Activated CD8-positive, alpha-beta memory T cell treated with anti-CD3 and anti-CD28 coated beads for 48 hours (primary cell): Measurements from ENCODE around the gene RUFY3.
"Not testable (repeated sequence)": the region's sequence is repeated elsewhere in the genome, so short reads cannot be mapped to it uniquely, and the experiment has no call there.

ENCODE experiments used
- DNase-seq, 3 experiments: peaks; one replicate each; pipeline ENCODE4 v3.0.0-alpha.2; 2020; ENCODE audit warnings: low read depth in 2 of 3, low spot score in 2 of 3

The RUFY3 gene

DNA sequence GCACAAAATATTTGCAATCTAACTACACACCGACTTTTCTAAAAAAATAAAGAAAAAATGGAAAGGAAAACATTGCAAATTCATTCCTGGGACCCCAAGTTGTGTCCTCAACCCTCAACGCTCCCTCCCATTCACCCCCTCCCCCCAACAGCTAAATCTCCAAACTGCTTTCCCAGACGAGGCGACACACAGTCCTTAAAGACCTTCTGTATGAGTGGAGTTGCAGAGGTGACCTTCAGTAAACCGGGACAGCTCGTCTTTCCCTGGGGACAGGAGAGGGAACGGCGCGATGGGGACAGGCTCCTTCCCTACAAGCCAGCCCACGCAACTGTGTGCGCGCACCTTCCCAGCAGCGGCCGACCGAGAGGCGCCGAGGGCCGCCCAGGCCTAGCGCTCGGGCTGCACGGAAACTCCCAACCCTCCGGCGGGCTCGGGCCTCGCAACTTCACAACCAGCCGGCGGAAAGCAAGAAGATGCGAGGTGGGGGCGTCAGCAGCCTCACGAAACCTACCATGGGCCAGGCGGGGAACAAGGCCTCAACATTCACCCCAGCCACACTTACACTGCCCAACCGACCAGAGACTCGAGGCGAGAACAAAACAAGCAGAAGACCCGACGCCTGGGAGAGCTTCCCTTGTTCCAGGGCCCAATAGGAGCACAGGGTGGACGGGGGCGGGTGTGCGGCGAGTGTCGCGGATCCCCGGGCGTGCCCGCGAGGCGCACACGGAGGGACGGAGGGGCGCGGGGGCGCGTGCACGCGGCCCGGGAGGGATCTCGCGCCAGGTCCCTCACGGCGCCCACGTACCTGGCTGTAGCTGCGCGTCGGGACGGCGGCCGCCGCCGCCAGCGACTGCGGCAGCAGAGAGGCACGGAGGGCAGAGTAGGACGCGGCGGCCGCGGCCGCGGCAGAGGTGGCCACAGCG is 117.2 kb downstream of the RUFY3 start:
- DNase-seq, result peak; percentile 35 to 52 (median 39)

DNA sequence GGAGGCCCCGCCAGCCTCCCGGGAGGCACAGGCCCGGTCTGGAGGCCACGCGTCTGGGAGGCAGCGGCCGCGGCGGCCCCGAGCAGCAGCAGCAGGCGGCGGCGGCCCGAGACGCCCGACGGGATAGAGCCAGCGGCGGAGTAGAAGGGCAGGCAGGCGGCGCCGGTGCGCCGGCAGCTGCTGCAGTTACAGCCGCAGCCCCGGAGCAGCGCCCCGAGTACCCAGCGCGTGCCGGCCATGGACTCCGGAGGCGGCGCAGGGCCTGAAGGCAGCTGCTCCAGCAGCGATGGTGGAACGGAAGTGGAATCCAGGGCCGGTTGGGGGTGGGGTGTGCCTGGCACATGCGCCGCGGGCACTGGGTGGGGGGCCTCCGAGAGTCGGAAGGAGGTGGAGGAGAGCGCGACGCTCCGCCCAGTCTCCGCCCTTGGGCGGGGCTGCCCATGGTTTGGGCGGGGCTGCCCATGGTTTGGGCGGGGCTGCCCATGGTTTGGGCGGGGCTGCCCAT is 117.9 kb downstream of the RUFY3 start, which contains the start of gene GRSF1:
TSS of gene GRSF1 (minus strand) at position 302 of the 505 bp plus-strand sequence. CDS start at position 239, 63 bp downstream.
- peak; percentile 74 to 86 (median 78) for DNase-seq

GRCh38 chr4:70840137-70840536 is 118.4 kb downstream of the RUFY3 start:
- DNase-seq, result peak in 2 of 3 experiments; percentile 44 to 46

DNA sequence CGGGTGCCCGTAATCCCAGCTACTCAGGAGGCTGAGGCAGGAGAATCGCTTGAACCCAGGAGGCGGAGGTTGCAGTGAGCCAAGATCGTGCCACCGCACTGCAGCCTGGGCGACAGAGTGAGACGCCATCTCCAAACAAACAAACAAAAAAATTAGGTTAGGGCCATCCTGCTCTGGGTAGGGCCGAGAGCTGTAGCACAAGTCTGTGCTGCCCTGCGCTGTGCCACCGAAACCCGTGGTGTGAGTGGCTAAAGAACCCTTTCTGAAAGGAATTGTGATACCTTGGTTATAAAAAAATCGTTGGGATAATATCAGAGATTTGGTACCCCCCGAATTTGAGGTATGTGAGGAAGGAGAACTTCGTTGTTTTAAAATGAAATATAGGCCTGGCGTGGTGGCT is 118.9 kb downstream of the RUFY3 start:
- DNase-seq, result not testable (repeated sequence)

GRCh38 chr4:70841211-70841610 is 119.4 kb downstream of the RUFY3 start:
- no peak for DNase-seq

- DNase-seq, result no peak
Measured at GRCh38 chr4:70841951-70842350, 120.2 kb downstream of the RUFY3 start.

- DNase-seq, result no peak
Measured at GRCh38 chr4:70842761-70843435, 121.1 kb downstream of the RUFY3 start.

- no peak for DNase-seq
Measured at GRCh38 chr4:70844180-70844579, 122.4 kb downstream of the RUFY3 start.

DNA sequence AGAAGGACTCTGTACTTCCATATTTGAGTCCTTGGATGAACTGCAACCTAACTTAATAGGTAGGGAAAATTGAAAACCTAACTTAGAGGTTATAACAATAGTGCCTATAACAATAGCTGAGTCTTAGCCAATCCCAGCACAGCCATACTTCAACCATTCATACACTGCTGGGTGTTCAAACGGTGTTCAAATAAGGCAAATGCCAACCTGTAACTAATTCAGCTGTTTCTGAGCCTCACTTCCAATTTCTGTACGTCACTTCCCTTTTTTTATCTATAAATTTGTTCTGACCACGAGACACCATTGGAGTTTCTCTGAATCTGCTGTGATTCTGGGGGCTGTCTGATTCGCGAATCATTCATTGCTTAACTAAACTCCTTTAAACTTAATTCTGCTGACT is 127.5 kb downstream of the RUFY3 start:
- no peak for DNase-seq

GRCh38 chr4:70855464-70855863 is 133.7 kb downstream of the RUFY3 start:
- DNase-seq, result no peak
